Activated CD4-positive, CD25-positive, alpha-beta regulatory T cell treated with anti-CD3 and anti-CD28 coated beads, Interleukin-2, amount 50 U/mL, for 72 hours (primary cell): ENCODE measurements around the gene RABGEF1.
"Not testable (repeated sequence)": the region's sequence is repeated elsewhere in the genome, so short reads cannot be mapped to it uniquely, and the experiment has no call there.

Source experiments
- DNase-seq: peaks from one replicate; pipeline ENCODE4 v3.0.0; 2021

The RABGEF1 gene

DNA sequence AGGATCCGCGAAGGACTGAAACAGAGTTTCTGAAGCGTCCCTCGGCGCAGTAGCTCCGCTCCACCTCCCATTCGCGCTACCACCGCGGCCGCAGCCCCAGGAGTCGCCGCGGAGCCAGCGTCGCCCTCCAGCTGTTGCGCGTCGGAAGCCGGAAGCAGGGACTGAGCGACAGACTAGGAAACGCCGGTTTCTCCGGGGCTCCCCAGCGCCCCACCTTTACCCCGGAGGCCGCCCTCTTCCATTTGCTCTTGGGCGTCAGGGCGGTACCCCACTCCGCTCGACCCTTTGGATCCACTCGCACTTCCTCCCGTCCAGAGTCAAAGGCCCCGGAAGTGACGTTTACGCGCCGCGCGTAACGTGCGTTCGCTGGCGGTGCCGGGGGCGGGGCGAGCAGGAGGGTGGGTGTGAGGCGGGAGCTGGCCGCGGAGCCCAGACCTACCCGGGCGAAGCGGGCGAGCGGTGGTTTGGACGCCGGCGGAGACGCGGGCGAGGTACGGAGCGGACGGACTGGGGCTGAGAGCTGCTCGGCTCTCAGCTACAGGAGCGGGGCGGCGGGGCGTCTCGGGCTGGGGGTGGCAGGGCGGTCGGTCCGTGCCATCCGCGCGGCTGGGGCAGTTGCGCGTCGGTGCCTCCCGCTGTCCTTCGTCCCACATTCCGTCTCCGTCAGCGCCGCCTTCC lies at the start of gene RABGEF1:
Gene RABGEF1 (plus strand): TSS at position 432 of the 678 bp plus-strand sequence. CDS start 31,167 bp downstream, outside the sequence.
- peak; percentile 97 for DNase-seq

DNA sequence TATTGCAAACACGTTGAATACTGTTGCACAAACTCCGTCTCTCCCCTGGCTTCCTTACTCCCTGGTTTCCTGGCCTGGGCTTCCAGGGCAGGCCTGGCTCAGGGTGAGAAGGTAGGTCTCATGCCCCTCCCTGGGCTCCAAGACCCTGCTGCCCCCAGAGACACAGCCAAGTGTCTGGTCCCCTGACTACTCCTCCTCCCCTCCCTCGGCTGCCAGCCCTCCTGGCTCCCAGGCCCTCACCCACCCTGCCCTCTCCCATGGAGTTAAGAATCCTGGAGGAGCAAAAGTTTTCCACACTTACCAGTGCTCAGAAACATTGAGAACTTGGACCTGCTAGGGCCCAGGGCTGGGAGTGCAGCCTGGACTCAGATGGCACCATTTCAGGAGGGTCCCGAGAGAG lies 47.2 kb upstream of the RABGEF1 start:
- DNase-seq: no peak

GRCh38 chr7:66694286-66694685 lies 46.2 kb upstream of the RABGEF1 start:
- DNase-seq: no peak

GRCh38 chr7:66695417-66695816 lies 45.1 kb upstream of the RABGEF1 start:
- not testable (repeated sequence) for DNase-seq

GRCh38 chr7:66696134-66696533 lies 44.4 kb upstream of the RABGEF1 start:
- DNase-seq: not testable (repeated sequence)

- no peak for DNase-seq
Observed at GRCh38 chr7:66696774-66697191, 43.8 kb upstream of the RABGEF1 start.

- DNase-seq: no peak
Observed at GRCh38 chr7:66697449-66698438, 42.8 kb upstream of the RABGEF1 start.

DNA sequence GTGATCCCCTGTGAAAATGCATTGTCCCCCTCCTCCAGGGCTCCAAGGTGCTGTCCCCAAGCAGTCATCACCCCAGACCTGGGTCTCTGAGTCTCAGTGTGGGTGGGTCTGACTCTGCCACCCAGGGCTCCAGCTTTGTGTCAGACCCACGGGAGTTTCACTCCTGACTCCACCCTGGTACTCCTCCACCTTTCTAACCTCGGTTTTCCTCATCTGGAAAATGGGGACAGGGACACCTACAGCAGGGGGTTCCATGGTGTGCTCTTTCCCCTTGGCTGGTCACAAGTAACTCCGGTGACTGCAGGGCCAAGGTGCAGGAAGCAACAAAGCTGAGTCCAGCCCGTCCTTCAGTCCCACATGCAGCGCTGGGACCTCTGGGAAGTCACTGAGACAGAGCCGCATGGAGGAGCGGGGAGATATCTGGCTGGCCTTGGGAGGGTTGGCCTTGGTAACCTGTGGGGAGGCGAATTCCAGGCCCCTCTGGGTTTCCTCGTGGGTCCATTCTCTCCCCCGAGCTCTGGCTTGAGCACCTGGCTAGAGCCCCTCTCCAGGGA lies 41.8 kb upstream of the RABGEF1 start:
- DNase-seq: no peak

DNA sequence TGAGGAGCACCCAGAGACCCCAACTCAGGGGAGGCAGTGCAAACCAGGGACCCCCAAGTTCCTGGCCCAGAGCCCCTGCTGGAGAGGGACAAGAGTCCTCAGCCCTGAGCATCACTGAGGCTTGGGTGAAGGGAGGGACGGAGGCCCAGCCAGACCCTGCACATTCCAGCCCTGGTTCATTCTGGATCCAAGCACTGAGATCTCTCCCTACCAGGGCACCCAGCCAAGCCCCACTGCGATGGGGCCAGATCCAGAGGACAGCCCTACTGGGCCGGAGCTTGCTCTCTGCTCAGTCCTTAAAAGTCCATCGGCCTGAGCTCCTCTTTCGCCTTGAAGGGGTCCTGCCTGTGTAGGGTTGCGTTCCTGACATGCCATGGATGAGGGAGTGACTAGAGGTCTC lies 40.5 kb upstream of the RABGEF1 start:
- DNase-seq: no peak

DNA sequence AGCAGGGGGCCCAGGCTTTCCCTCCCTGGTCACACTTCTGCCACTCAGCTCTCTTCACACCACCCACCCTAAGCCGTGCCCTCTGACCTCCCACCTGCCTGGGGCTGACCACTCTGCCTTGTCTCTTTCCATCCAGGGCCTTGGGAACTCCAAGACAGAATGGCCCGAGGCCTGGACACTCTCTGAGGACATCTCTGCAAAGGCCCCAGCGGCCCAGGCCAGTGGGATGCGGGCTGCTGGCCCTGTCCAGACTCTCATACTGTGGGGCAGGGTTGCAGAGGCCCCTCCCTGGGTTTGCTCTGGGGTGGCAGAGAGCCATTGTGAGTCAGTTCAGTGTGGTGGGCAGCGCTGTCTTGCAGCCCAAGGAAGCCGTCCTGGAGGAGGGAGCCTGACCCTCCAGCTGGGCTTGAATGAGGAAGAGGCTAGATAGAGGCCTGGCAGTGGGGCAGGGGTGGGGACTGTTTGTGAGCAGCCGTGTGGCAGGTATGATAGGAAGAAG lies 39.9 kb upstream of the RABGEF1 start:
- DNase-seq: no peak

DNA sequence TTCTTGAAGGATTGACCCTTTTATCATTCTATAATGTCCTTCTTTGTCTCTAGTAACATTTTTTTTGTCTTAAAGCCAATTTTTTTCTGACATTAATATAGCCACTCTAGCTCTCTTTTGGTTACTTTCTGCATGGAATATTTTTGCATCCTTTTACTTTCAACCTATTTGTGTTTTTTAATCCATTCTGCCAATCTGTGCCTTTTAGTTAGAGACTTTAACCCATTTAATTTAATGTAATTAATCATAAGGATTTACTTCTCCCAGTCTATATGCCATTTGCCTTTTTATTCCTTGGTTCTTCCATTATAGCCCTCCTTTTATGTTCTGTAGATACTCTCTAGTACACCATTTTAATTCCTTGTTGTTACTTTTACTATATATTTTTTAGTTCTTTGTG lies 32.7 kb upstream of the RABGEF1 start:
- no peak for DNase-seq

- DNase-seq: not testable (repeated sequence)
Observed at GRCh38 chr7:66710752-66711151, 29.8 kb upstream of the RABGEF1 start.

DNA sequence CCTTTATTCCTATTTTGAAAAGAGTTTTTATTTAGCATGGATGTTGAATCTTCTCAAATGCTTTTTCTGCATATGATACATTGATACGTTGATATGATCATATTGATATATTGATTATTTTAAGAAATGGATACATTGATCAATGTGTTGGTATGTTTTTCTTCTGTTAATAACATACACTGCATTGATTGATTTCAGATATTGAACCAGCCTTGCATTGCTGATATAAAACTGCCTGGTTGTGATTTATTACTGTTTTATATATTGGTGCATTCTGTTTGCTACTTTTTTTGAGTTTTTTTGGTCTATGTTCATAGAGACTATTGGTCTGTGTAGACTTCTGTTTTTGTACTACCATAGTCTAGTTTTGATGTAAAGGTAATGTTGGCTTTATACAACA lies 26.8 kb upstream of the RABGEF1 start:
- no peak for DNase-seq

- DNase-seq: not testable (repeated sequence)
Observed at GRCh38 chr7:66716634-66717033, 23.9 kb upstream of the RABGEF1 start.

DNA sequence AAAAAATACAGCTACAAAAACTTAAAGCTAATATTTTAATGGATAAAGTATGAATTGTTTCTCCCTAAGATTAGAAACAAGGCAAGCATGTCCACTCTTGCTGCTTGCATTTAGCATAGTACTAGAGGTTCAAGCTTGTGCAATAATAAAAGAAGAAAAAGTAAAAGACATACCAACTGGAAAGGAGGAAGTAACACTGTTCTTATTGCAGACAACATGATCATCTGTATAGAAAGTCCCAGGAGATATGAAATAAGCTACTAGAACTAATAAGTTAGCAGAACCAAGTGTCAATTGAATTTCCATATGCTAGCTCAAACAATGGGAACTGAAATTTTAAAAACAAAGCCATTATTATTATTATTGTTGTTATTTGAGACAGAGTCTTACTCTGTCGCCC lies 20.0 kb upstream of the RABGEF1 start:
- DNase-seq: no peak

DNA sequence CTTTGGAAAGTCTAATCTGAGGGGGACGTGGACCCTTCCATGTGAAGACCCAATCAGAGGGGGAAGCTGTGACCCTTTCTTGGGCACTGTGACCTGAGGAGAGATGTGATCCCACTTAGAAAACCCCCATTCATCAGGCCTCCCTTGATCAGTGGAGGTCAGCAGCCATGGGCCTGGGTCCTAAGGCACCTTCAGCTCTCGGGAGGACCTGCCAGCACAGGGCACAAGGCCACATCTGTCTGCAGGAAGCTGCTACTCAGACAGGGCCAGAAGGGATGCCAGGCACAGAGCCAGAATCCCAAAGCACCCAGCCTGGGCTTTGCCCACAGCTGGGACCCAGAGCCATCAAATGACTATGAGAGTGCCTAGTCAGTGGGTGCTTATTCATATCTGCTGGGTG lies 14.7 kb upstream of the RABGEF1 start:
- no peak for DNase-seq

DNA sequence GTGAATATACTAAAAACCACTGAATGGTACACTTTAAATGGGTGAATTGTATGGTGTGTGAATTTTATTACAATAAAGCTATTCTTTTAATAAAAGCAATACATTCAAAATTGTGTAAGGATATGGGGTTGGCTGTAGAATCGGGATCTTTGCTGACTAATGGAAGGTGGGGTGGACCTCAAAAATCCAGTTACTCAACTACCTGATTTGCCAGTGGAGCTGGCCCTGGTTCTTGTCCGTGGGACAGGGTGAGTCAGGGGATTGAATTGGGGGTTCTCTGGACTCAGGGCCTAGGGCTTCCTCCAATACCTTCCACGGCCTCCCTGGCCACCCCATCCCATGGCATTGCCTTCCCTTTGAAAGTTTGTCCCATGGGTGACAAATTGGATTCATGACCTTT lies 13.5 kb upstream of the RABGEF1 start:
- DNase-seq: no peak

- no peak for DNase-seq
Observed at GRCh38 chr7:66728571-66728970, 12.0 kb upstream of the RABGEF1 start.

DNA sequence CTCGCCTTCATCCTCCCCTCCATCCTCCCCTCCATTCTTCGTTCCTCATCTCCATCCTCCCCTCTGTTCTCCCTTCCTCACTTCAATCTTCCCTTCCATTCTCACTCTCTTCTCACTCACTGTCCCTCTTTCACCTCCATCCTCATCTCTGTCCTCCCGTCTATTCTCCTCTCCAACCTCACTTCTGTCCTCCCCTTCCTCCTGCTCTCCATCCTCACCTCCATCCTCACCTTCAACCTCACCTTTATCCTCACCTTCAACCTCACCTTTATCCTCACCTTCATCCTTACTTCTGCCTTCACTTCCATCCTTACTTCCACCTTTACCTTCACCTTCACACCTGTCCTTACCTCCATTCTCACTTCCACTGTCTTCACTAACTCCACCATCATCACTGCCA lies 11.3 kb upstream of the RABGEF1 start:
- DNase-seq: no peak

GRCh38 chr7:66731986-66732385 lies 8.5 kb upstream of the RABGEF1 start:
- DNase-seq: no peak

- DNase-seq: no peak
Observed at GRCh38 chr7:66732439-66732838, 8.1 kb upstream of the RABGEF1 start.

DNA sequence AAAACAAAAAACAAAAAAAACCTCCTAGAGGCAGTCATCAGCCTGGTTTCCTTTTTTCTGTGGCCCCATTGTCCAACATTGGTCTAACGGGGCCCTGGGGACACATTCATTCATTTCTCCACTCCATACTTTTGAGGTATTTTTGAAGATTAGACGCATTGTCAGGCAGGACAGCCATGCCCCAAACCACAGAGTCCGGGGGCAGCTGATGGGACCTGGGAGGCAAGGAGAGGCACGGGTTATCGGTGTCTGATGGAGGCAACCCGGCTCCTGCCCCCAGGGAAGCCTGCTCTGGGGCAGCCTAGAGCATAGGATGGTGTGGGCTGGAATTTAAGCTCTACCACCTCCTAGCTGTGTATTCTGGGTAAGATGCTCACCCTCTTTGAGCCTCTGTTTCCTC lies 6.5 kb upstream of the RABGEF1 start:
- no peak for DNase-seq

GRCh38 chr7:66735154-66735553 lies 5.4 kb upstream of the RABGEF1 start:
- DNase-seq: no peak

DNA sequence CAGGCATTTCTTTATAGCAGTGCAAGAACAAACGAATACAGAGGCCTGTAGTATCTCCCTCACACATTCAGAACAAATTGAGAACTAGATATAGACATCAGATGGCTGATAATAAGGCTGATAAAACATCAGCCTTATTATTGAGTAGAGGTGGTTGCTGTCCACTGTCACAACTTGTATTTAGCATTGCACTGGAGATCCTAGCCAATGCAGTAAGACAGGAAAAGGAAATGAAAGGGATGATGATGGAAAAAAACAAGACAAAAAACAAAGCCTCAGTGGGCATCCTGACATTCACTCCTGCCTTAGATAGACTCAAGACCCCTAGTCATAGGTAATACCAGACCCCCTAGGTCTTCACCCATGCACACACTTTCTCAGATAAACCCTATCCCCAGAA lies 4.7 kb upstream of the RABGEF1 start:
- no peak for DNase-seq
